ENCODE data around the gene GHITM. TPM values are rescaled to one million over a fixed set of nuclear protein-coding genes. Genes with fewer than 3 reads are reported as not detected.

GHITM gene
- total RNA-seq, 2 donors from 2014 or later: 121 to 157 TPM

Other genes with a start within 250 kb of the GHITM start
- gene GPR15LG, start 34.3 kb downstream of the GHITM start, total RNA-seq: not detected
- 10 to 100 TPM in 1 of 2 donors, 1 to 10 TPM in 1; 3.3 to 10.2 TPM for gene CDHR1, start 55.0 kb downstream of the GHITM start, total RNA-seq
- gene LRIT2, start 86.0 kb downstream of the GHITM start, total RNA-seq: not detected
- not detected for gene LRIT1, start 102.0 kb downstream of the GHITM start, total RNA-seq
- not detected for gene RGR, start 105.5 kb downstream of the GHITM start, total RNA-seq
- gene CCSER2, start 189.1 kb downstream of the GHITM start, total RNA-seq: 100 to 1,000 TPM in 1 of 2 donors, 10 to 100 TPM in 1; 90.4 to 135 TPM

Data from natural killer cell treated with Interleukin-12 subunit alpha and Interleukin-12 subunit beta and Interleukin-15 and Interleukin-18, amount 100 ng/mL, for 72 hours (primary cell).